CD4-positive, CD25-positive, alpha-beta regulatory T cell (primary cell): ENCODE results near the gene PPP2R3B. TPM values are rescaled to one million over a fixed set of nuclear protein-coding genes. Genes with fewer than 3 reads are reported as not detected.
"Not testable (repeated sequence)": the region's sequence is repeated elsewhere in the genome, so short reads cannot be mapped to it uniquely, and the experiment has no call there.

Experiments
- ATAC-seq, 2 donors: fragments of 150-1000 bp; cut with Tn5 transposase; one replicate each; pipeline ENCODE4 v1.10.0; 2021; ENCODE audit warnings: low read depth in 2 of 2, moderate number of reproducible peaks in 2 of 2, moderate library complexity in 1 of 2
- DNase-seq, 3 donors: peaks; one replicate each; pipeline versions ENCODE4 v3.0.0 to v3.0.0-alpha.2; 2012 to 2022; ENCODE audit warnings: mixed read lengths in 1 of 3
- H3K27ac ChIP-seq: one replicate; pipeline ENCODE4 v1.7.0; 2013; ENCODE audit warnings: mild to moderate bottlenecking, low read length; ENCODE audit not compliant: insufficient read depth, poor library complexity, severe bottlenecking
- H3K27me3 ChIP-seq: one replicate; pipeline ENCODE4 v1.7.0; 2013; ENCODE audit warnings: low read length; ENCODE audit not compliant: control insufficient read depth, insufficient read depth
- H3K36me3 ChIP-seq: one replicate; pipeline ENCODE4 v1.7.0; 2013; ENCODE audit warnings: mild to moderate bottlenecking, low read length, moderate library complexity; ENCODE audit not compliant: control insufficient read depth, insufficient read depth
- H3K4me1 ChIP-seq: 2 replicates; pipeline ENCODE4 v1.7.0; 2013; ENCODE audit warnings: mild to moderate bottlenecking, low read length; ENCODE audit not compliant: insufficient read depth, control insufficient read depth, poor library complexity, severe bottlenecking
- H3K4me3 ChIP-seq: one replicate; pipeline ENCODE4 v1.7.0; 2013; ENCODE audit warnings: low read depth, mild to moderate bottlenecking, low read length, moderate library complexity
- H3K9me3 ChIP-seq, 2 experiments: 1 replicate in 1 of 2; 2 replicates in 1 of 2; pipeline ENCODE4 v1.7.0; 2013; ENCODE audit warnings: low read length in 2 of 2, mild to moderate bottlenecking in 1 of 2, moderate library complexity in 1 of 2; ENCODE audit not compliant: control insufficient read depth in 2 of 2
- H3K27ac Mint-ChIP-seq, 3 donors: one replicate each; pipeline ENCODE4 v1.8.0; 2020 to 2022; ENCODE audit warnings: mild to moderate bottlenecking in 3 of 3, mixed read lengths in 3 of 3, moderate library complexity in 2 of 3
- H3K27me3 Mint-ChIP-seq: one replicate; pipeline ENCODE4 v1.8.0; 2022; ENCODE audit warnings: mild to moderate bottlenecking, mixed read lengths
- H3K36me3 Mint-ChIP-seq: one replicate; pipeline ENCODE4 v1.8.0; 2020; ENCODE audit warnings: mixed read lengths
- H3K4me1 Mint-ChIP-seq, 4 donors: one replicate each; pipeline ENCODE4 v1.8.0; 2020 to 2022; ENCODE audit warnings: mixed read lengths in 4 of 4, mild to moderate bottlenecking in 1 of 4
- H3K4me3 Mint-ChIP-seq, 4 donors: one replicate each; pipeline ENCODE4 v1.8.0; 2020 to 2022; ENCODE audit warnings: mild to moderate bottlenecking in 4 of 4, mixed read lengths in 4 of 4, moderate library complexity in 3 of 4
- H3K9me3 Mint-ChIP-seq, 7 donors: one replicate each; pipeline ENCODE4 v1.8.0; 2020 to 2022; ENCODE audit warnings: mixed read lengths in 7 of 7, mild to moderate bottlenecking in 3 of 7, moderate library complexity in 2 of 7
- polyA plus RNA-seq, 4 donors: library from polyadenylated mRNA; unstranded; fragments of 300-500 nt; fragmentation: Illumina TruSeq; gene quantifications; one replicate each; pipeline ENCODE4 v1.2.3, GENCODE V29; 2021
- total RNA-seq: library from RNA; stranded (reverse); gene quantifications from one replicate; pipeline ENCODE4 v1.2.3, GENCODE V29; 2022

The PPP2R3B gene, protein sequence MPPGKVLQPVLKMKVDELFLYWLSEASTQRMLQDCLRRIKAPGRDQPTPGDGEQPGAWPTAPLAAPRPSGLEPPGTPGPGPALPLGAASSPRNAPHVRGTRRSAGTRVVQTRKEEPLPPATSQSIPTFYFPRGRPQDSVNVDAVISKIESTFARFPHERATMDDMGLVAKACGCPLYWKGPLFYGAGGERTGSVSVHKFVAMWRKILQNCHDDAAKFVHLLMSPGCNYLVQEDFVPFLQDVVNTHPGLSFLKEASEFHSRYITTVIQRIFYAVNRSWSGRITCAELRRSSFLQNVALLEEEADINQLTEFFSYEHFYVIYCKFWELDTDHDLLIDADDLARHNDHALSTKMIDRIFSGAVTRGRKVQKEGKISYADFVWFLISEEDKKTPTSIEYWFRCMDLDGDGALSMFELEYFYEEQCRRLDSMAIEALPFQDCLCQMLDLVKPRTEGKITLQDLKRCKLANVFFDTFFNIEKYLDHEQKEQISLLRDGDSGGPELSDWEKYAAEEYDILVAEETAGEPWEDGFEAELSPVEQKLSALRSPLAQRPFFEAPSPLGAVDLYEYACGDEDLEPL
- total RNA-seq (23.5 TPM), polyA plus RNA-seq (1 to 10 TPM; 4.8 to 9.9 (median 7.0) TPM)

GRCh38 chrX:386768-387575 lies at the start of gene PPP2R3B:
Gene PPP2R3B (minus strand): TSS chrX:386907. CDS start chrX:386691, 216 bp downstream.
- peak; percentile 97 to 99 (median 99) for DNase-seq
- Mint-ChIP-seq H3K27me3 (peaks cover 8% of the 10 kb centered on the region), H3K4me3 (peak within 1 kb of the TSS; percentile 93 to 96 (median 94)), H3K9me3 (peaks cover 0 to 1% (median 0%) of the 10 kb centered on the region in 7 donors), H3K4me1 (peaks cover 7 to 22% (median 11%) of the 10 kb centered on the region in 4 donors), H3K27ac (peak within 1 kb of the TSS; percentile 98 to 99 (median 99)), H3K36me3 (peaks cover 4% of the 10 kb centered on the region)
- peak; percentile 88 to 91 for ATAC-seq
- Histone ChIP-seq H3K36me3 (no peaks in the 10 kb centered on the region), H3K4me3 (peak within 1 kb of the TSS; percentile 75), H3K9me3 (no peaks in the 10 kb centered on the region), H3K27me3 (no peaks in the 10 kb centered on the region), H3K27ac (peak within 1 kb of the TSS; percentile 99), H3K4me1 (peaks cover 6% of the 10 kb centered on the region)

DNA sequence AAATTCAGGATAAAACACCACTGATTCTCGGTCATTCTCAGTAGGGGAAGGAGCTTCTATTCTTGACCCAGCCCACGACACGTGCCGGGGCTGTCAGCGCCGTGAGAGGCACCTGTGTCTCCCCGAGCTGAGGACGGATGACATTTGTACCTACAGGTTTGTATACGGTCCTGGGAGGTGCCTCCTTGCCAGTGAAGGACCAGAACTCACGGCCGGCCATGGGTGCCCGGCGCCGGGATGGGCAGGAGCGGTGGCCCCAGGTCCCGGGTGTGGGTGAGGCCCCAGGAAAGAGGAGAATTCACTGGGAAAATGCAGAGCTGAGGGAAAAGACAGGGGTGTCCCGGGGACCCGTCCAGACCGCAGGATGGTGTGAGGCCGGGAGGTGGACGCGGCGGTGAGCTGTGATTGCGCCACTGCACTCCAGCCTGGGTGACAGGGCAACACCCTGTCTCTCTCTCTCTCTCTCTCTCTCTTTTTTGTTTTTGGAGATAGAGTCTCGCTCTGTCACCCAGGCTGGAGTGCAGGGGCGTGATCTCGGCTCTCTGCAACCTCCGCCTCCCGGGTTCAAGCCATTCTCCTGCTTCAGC lies 48.9 kb upstream of the PPP2R3B start:
- H3K27ac Mint-ChIP-seq = no peak overlapping the region
- DNase-seq = no peak

DNA sequence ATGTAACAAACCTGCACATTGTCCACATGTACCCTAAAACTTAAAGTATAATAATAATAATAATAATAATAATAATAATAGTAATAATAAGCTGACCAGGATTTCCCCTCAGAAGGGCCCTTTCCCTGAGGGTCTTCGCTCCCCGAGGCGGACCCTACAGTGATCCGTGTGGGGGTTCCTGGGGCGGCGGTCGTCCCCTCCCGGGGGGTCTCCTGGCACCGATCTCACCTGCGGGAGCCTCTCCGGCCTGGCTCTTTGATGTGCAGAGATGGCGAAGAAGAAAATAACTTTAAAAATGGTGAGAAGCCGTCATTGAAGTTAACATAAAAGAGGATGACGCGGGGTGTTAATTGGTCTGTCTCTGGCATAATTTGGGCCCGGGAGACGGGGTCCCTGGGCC lies 48.2 kb upstream of the PPP2R3B start:
- DNase-seq (no peak), ATAC-seq (no peak)
- Histone ChIP-seq H3K9me3 (no peaks in the 10 kb centered on the region), H3K27ac (no peak overlapping the region), H3K4me3 (no peak overlapping the region), H3K27me3 (no peaks in the 10 kb centered on the region), H3K36me3 (no peaks in the 10 kb centered on the region), H3K4me1 (no peaks in the 10 kb centered on the region)
- H3K27ac Mint-ChIP-seq = no peak overlapping the region
- peaks cover 0 to 9% (median 0%) of the 10 kb centered on the region in 7 donors for H3K9me3 Mint-ChIP-seq
- H3K4me1 Mint-ChIP-seq = no peaks in the 10 kb centered on the region
- H3K4me3 Mint-ChIP-seq = no peak overlapping the region
- peaks cover 3% of the 10 kb centered on the region for H3K36me3 Mint-ChIP-seq
- peaks cover 7% of the 10 kb centered on the region for H3K27me3 Mint-ChIP-seq

More for the DNA sequence above, 48.9 kb upstream of the PPP2R3B start:
- peaks cover 0 to 10% (median 3%) of the 10 kb centered on the region in 7 donors for H3K9me3 Mint-ChIP-seq
- peaks cover under 1% of the 10 kb centered on the region for H3K27me3 Mint-ChIP-seq
- no peak for ATAC-seq
- no peaks in the 10 kb centered on the region for H3K9me3 ChIP-seq
- no peak overlapping the region for H3K4me3 ChIP-seq
- no peaks in the 10 kb centered on the region for H3K36me3 ChIP-seq
- no peaks in the 10 kb centered on the region for H3K4me1 ChIP-seq
- H3K27me3 ChIP-seq = no peaks in the 10 kb centered on the region
- H3K4me3 Mint-ChIP-seq = no peak overlapping the region
- no peaks in the 10 kb centered on the region for H3K36me3 Mint-ChIP-seq
- peaks cover 0 to 6% (median 0%) of the 10 kb centered on the region in 4 donors for H3K4me1 Mint-ChIP-seq
- no peak overlapping the region for H3K27ac ChIP-seq

- H3K4me3 ChIP-seq = no peak overlapping the region
- Mint-ChIP-seq H3K4me3 (no peak overlapping the region), H3K4me1 (peaks cover 0 to 2% (median 0%) of the 10 kb centered on the region in 4 donors), H3K36me3 (peaks cover 3% of the 10 kb centered on the region), H3K27me3 (peaks cover 7% of the 10 kb centered on the region), H3K9me3 (peaks cover 0 to 6% (median 0%) of the 10 kb centered on the region in 7 donors), H3K27ac (no peak overlapping the region)
- H3K27ac ChIP-seq = no peak overlapping the region
- no peaks in the 10 kb centered on the region for H3K27me3 ChIP-seq
- no peak for ATAC-seq
- DNase-seq = no peak
- H3K9me3 ChIP-seq = no peaks in the 10 kb centered on the region
- no peaks in the 10 kb centered on the region for H3K4me1 ChIP-seq
- H3K36me3 ChIP-seq = no peaks in the 10 kb centered on the region
These were observed 47.1 kb upstream of the PPP2R3B start for GRCh38 chrX:433771-434170.

GRCh38 chrX:432666-433065 lies 46.0 kb upstream of the PPP2R3B start:
- H3K4me3 Mint-ChIP-seq, H3K36me3 ChIP-seq, H3K27me3 Mint-ChIP-seq, H3K27ac ChIP-seq, H3K36me3 Mint-ChIP-seq, H3K9me3 Mint-ChIP-seq, H3K4me3 ChIP-seq, H3K9me3 ChIP-seq, H3K4me1 Mint-ChIP-seq, H3K27ac Mint-ChIP-seq, DNase-seq, H3K27me3 ChIP-seq, H3K4me1 ChIP-seq, ATAC-seq: not testable (repeated sequence)

- H3K27me3 ChIP-seq = no peaks in the 10 kb centered on the region
- Mint-ChIP-seq H3K4me1 (peaks cover 0 to 5% (median 2%) of the 10 kb centered on the region in 4 donors), H3K4me3 (no peak overlapping the region), H3K27ac (peak overlapping the region in 1 of 3 donors; percentile 53), H3K27me3 (peaks cover 7% of the 10 kb centered on the region), H3K36me3 (peaks cover 3% of the 10 kb centered on the region), H3K9me3 (peaks cover 0 to 5% (median 0%) of the 10 kb centered on the region in 7 donors)
- no peaks in the 10 kb centered on the region for H3K9me3 ChIP-seq
- no peaks in the 10 kb centered on the region for H3K36me3 ChIP-seq
- no peak overlapping the region for H3K27ac ChIP-seq
- no peak for DNase-seq
- no peak for ATAC-seq
- H3K4me1 ChIP-seq = peaks cover 3% of the 10 kb centered on the region
- no peak overlapping the region for H3K4me3 ChIP-seq
These were observed 44.9 kb upstream of the PPP2R3B start for GRCh38 chrX:431492-432111.

DNA sequence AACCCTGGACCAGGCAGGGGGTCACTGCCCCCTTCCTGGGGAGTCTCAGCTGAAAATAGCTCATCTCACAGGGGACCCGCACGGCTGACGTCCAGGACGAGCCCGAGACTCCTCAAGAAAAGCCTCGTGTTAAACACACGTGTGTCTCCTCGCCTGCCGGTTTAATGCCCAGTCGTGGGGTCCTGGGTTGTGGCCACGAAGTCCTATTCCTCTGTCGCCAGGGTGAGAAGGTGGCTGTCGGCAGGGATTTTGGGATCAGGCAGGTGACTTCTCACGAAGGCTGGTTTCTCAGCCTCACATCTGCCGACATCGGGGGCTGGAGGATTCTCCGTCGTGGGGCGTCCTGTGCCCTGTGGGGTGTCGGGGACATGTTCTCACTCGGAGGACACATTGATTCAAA lies 44.3 kb upstream of the PPP2R3B start:
- H3K4me3 Mint-ChIP-seq = no peak overlapping the region
- no peak overlapping the region for H3K27ac Mint-ChIP-seq
- Histone ChIP-seq H3K4me3 (no peak overlapping the region), H3K27me3 (no peaks in the 10 kb centered on the region), H3K9me3 (no peaks in the 10 kb centered on the region), H3K27ac (no peak overlapping the region), H3K36me3 (no peaks in the 10 kb centered on the region), H3K4me1 (peaks cover 3% of the 10 kb centered on the region)
- DNase-seq = no peak
- H3K36me3 Mint-ChIP-seq = peaks cover 3% of the 10 kb centered on the region
- H3K9me3 Mint-ChIP-seq = peaks cover 0 to 5% (median 0%) of the 10 kb centered on the region in 7 donors
- H3K4me1 Mint-ChIP-seq = peaks cover 0 to 5% (median 2%) of the 10 kb centered on the region in 4 donors
- H3K27me3 Mint-ChIP-seq = peaks cover 7% of the 10 kb centered on the region
- ATAC-seq = no peak
